ENCODE measurements around the gene CTRL.
A peak's percentile ranks its signal among the peaks of the same experiment; 100 is the strongest.

The CTRL gene

GRCh38 chr16:67962135-67962534 lies 30.5 kb upstream of the CTRL start:
- DNase-seq: no peak

GRCh38 chr16:67961551-67961957 lies 29.9 kb upstream of the CTRL start:
- no peak for DNase-seq

GRCh38 chr16:67959536-67960329 lies 28.1 kb upstream of the CTRL start:
- no peak for DNase-seq

- no peak for DNase-seq
Observed at GRCh38 chr16:67957622-67958021, 26.0 kb upstream of the CTRL start.

GRCh38 chr16:67954421-67955196 lies 22.9 kb upstream of the CTRL start:
- DNase-seq: no peak

- no peak for DNase-seq
Observed at GRCh38 chr16:67953641-67954375, 22.1 kb upstream of the CTRL start.

GRCh38 chr16:67951485-67951884 lies 19.8 kb upstream of the CTRL start:
- DNase-seq: no peak

- no peak for DNase-seq
Observed at GRCh38 chr16:67950335-67950843, 18.7 kb upstream of the CTRL start.

GRCh38 chr16:67949645-67950044 lies 18.0 kb upstream of the CTRL start:
- no peak for DNase-seq

- no peak for DNase-seq
Observed at GRCh38 chr16:67948015-67948414, 16.4 kb upstream of the CTRL start.

- no peak for DNase-seq
Observed at GRCh38 chr16:67946966-67947558, 15.4 kb upstream of the CTRL start.

- DNase-seq: no peak
Observed at GRCh38 chr16:67946128-67946569, 14.5 kb upstream of the CTRL start.

GRCh38 chr16:67945392-67945933 lies 13.8 kb upstream of the CTRL start:
- no peak for DNase-seq

GRCh38 chr16:67944690-67945391 lies 13.2 kb upstream of the CTRL start:
- DNase-seq: no peak

GRCh38 chr16:67943619-67944504 lies 12.2 kb upstream of the CTRL start, which contains the start of gene LCAT:
LCAT (minus strand) TSS chr16:67944120; CDS start chr16:67944101, 19 bp downstream.
- no peak for DNase-seq

GRCh38 chr16:67943256-67943618 lies 11.6 kb upstream of the CTRL start:
- no peak for DNase-seq

GRCh38 chr16:67942510-67943255 lies 11.0 kb upstream of the CTRL start:
- DNase-seq: no peak

- peak; percentile 49 for DNase-seq
Observed at GRCh38 chr16:67942200-67942509, 10.5 kb upstream of the CTRL start.

- no peak for DNase-seq
Observed at GRCh38 chr16:67941469-67942199, 10.0 kb upstream of the CTRL start.

All from CD4-positive, alpha-beta T cell treated with Interleukin-17A for 4 hours (primary cell).